ENCODE results near the gene HIGD2B.
"Not testable (repeated sequence)": the region's sequence is repeated elsewhere in the genome, so short reads cannot be mapped to it uniquely, and the experiment has no call there.

The HIGD2B gene

DNA sequence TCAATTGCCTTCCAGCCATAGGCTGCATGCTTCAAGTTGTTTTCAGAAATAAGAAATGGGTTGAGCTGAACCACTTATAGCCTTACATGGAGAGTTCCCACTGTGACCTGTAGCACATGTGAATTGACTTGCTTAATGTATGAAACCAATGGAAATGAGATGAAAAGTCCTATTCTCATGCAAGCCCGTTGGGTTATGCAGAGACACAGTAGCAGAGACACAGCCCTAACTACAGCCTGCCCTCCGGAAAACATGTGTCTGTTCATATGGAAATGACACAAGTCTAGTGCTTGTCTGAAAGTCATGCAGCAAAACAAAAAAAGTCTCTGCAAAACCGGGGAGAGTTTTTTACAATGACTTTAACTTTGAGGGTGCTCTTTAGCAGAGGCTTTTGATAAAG, 14.5 kb downstream of the HIGD2B start:
- TF ChIP-seq CTCF (IDR thresholded peaks at IDR 0.05; ENCODE audit: low read depth, low read length, missing control alignments): no peak
- no peak overlapping the region for H3K4me3 ChIP-seq (replicated peaks; ENCODE audit: low read depth, low read length)
- DNase-seq (ENCODE audit: extremely low read depth, low read depth): no peak

DNA sequence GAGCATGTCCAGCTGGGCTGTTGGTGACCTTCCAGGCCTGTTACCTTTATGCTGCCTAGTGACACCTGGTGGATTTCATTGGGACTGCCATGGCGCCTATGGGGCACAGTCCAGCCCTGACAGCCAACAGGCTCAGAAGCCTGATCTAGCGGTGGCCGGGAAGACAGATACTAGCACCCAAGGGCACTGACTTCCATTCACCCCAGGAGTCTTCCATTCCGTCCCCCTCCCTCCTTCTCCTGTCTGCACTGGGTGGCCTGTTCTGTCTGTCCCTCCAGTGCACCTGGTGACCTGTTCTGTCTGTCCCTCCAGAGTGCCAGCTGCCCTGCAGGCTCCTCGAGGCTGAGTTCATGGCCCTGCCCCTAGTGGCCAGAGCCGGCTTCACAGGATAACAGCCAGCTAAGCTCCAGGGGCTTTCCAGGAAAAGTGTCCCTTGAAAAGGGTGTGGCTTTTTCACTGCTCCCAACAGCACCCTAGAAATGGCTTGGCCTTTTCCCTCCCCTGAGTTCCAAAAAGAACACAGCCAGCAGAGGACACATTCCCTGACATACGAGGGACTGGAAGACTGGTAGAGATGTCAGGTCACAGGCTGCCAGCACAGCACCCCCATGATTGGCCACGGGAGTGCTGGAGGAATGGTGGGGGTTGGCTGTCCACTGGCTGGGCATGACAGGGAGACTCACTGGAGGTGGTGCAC, 15.2 kb downstream of the HIGD2B start:
- peak; percentile 7 for DNase-seq (ENCODE audit: extremely low read depth, low read depth)
- not testable (repeated sequence) for H3K4me3 ChIP-seq (replicated peaks; ENCODE audit: low read depth, low read length)
- peak; percentile 84 for TF ChIP-seq CTCF (IDR thresholded peaks at IDR 0.05; ENCODE audit: low read depth, low read length, missing control alignments)

- not testable (repeated sequence) for H3K4me3 ChIP-seq (replicated peaks; ENCODE audit: low read depth, low read length); DNase-seq (ENCODE audit: extremely low read depth, low read depth)
Measured at GRCh38 chr15:72669803-72670202, 16.2 kb downstream of the HIGD2B start.

DNA sequence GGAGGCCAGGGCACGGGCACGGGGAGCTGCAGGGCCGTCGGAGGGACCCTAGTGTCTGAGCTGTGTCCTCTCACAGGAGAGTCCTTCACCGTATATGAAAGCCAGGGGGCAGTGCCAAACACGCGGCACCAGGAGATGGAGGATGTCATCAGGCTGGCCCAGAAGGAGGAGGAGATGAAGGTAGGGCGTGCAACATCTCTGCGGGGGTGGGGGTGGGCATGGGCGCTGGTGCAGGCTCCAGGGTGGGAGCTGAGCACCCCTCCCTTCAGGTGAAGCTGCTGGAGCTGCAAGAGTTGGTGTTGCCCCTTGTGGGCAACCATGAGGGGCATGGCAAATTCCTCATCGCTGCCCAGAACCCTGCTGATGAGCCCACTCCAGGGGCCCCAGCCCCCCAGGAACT, 20.3 kb downstream of the HIGD2B start:
- H3K4me3 ChIP-seq (replicated peaks; ENCODE audit: low read depth, low read length): not testable (repeated sequence)

GRCh38 chr15:72663931-72664330, 22.1 kb downstream of the HIGD2B start:
- not testable (repeated sequence) for DNase-seq (ENCODE audit: extremely low read depth, low read depth); H3K4me3 ChIP-seq (replicated peaks; ENCODE audit: low read depth, low read length)

More for the DNA sequence above, 20.3 kb downstream of the HIGD2B start:
- DNase-seq (ENCODE audit: extremely low read depth, low read depth): not testable (repeated sequence)

- H3K4me3 ChIP-seq (replicated peaks; ENCODE audit: low read depth, low read length); DNase-seq (ENCODE audit: extremely low read depth, low read depth): not testable (repeated sequence)
Measured at GRCh38 chr15:72661081-72661480, 24.9 kb downstream of the HIGD2B start.

- H3K4me3 ChIP-seq (replicated peaks; ENCODE audit: low read depth, low read length); DNase-seq (ENCODE audit: extremely low read depth, low read depth): not testable (repeated sequence)
Measured at GRCh38 chr15:72656014-72656413, 30.0 kb downstream of the HIGD2B start.

- H3K4me3 ChIP-seq (replicated peaks; ENCODE audit: low read depth, low read length); DNase-seq (ENCODE audit: extremely low read depth, low read depth): not testable (repeated sequence)
Measured at GRCh38 chr15:72654397-72654796, 31.6 kb downstream of the HIGD2B start, which contains the start of gene GOLGA6B. Gene GOLGA6B (plus strand): TSS chr15:72654697. CDS start chr15:72654738, 41 bp downstream.

DNA sequence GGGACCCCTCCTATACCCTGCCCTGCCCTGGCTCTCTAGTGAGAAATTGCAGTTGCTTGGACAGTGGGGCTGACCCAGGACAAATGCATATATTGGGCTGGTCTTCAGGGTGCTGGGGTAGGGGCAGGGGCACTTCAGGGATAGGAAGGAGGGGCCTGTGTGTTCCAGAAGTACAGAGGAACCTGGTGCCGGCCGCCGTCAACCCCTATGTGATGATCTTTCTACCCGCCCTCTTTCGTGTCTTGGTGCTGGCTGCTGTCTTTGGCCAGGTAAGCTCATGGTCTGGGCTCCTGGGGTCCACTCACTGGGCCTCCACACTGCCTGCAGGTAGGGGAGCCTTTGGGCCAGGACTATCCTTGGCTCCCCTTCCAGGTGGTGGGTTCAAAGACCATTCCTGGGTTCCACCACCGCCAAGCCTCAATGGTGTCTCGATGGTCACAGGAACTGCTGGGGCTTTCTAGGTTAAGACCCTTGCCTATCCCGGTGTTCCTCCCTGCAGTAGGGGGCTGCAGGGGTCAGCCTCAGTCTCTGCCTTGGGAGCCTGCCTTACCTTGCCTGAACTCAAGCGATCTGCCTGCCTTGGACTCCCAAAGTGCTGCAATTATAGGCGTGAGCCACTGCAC, 37.2 kb downstream of the HIGD2B start:
- not testable (repeated sequence) for H3K4me3 ChIP-seq (replicated peaks; ENCODE audit: low read depth, low read length); DNase-seq (ENCODE audit: extremely low read depth, low read depth)

- not testable (repeated sequence) for DNase-seq (ENCODE audit: extremely low read depth, low read depth); H3K4me3 ChIP-seq (replicated peaks; ENCODE audit: low read depth, low read length)
Measured at GRCh38 chr15:72642271-72642670, 43.7 kb downstream of the HIGD2B start.

- not testable (repeated sequence) for H3K4me3 ChIP-seq (replicated peaks; ENCODE audit: low read depth, low read length); DNase-seq (ENCODE audit: extremely low read depth, low read depth)
Measured at GRCh38 chr15:72639759-72640483, 46.1 kb downstream of the HIGD2B start.

DNA sequence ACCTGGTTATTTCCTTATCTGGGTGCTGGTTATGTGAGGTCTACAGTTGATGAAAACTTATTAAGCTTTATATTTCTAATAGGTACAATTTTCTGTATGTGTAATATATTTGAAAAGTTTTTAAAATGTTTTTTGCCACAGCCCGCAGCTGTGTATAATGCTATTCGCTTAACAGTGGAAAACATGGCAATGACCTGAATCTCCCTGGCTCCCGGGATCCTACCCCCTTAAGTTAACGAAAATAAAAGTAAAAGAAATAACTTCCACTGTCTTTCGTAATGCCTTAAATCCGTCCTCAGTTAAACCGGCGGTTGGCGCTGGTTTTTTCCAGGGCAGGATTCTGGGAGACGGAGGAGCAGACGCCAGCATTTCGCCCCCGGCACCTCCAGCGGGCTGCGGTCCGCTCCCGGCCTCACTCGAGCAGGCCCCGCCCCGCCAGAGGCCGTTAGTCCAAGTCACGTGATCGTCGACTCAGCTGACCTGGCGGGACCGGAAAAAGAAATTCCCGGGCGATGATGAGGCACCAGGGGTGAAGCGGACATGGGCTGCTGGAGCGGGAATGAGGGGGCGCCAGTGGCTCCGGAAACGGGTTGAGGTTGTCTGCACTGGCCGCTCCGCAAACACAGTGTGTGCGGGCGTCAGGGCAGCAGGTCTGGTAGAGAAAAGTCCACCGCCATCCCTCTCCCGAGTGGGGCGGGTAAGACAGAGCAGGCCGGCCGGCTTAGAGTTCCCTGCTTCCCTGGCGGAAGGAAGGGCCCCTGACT, 49.3 kb downstream of the HIGD2B start:
- not testable (repeated sequence) for DNase-seq (ENCODE audit: extremely low read depth, low read depth)
- H3K4me3 ChIP-seq (replicated peaks; ENCODE audit: low read depth, low read length): peak overlapping the region; percentile 31

GRCh38 chr15:72629068-72629570, 56.9 kb downstream of the HIGD2B start:
- DNase-seq (ENCODE audit: extremely low read depth, low read depth); H3K4me3 ChIP-seq (replicated peaks; ENCODE audit: low read depth, low read length): not testable (repeated sequence)

DNA sequence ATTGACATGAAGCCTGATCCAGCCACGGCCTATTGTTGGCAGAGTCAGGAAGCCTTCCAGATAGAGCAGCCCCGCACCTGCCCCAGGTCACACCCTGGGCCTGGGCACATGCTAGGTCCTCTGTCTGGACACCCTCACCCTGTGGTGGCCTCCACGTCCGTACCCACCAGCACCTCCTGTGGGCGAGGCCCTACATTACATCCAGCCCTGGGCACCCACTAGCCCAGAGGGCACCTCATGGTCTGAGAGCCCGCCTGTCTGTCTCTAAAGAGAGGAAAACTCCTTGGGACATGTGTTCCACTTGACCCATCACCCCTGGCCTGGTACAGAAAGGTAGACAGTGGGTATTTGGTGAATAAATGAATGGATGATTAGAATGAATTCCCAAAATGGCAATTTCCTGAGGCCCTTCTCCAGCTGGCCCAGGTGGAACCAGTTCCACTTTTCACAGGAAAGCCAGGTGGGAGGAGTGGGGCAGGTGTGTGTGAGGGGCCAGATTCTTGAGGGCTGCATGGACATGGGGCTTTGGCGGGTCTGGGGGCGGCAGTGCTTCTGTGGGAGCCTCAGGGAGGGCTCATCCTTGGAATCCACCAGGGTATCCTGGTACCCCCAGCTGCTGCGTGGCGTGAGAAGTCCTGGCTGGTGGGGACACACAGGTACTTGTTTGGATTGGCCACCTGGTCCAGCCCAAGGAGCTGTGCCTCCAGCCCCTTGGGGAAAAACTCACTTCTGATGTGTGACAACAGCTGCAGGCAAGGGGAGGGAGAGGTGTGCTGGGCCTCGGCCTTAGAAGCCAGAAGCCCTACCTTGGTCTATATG, 57.5 kb downstream of the HIGD2B start:
- not testable (repeated sequence) for H3K4me3 ChIP-seq (replicated peaks; ENCODE audit: low read depth, low read length); DNase-seq (ENCODE audit: extremely low read depth, low read depth)

Measured in HFF-Myc (cell line).